HUES48 (cell line): ENCODE data around the gene KCNMA1.

Source experiments
- H3K27ac ChIP-seq: one replicate; pipeline ENCODE4 v1.7.0; 2013; ENCODE audit warnings: low read depth, low read length, inconsistent platforms
- H3K27me3 ChIP-seq: 2 replicates; pipeline ENCODE4 v1.6.1; 2013; ENCODE audit warnings: mild to moderate bottlenecking, low read length; ENCODE audit not compliant: control insufficient read depth, insufficient read depth
- H3K36me3 ChIP-seq: 2 replicates; pipeline ENCODE4 v1.6.1; 2013; ENCODE audit warnings: low read length; ENCODE audit not compliant: control insufficient read depth, insufficient read depth
- H3K4me1 ChIP-seq: 2 replicates; pipeline ENCODE4 v1.6.1; 2013; ENCODE audit warnings: mild to moderate bottlenecking, low read length; ENCODE audit not compliant: control insufficient read depth, insufficient read depth
- H3K4me3 ChIP-seq: 2 replicates; pipeline ENCODE4 v1.5.1; 2013; ENCODE audit warnings: mild to moderate bottlenecking, low read depth, low read length
- H3K9ac ChIP-seq: 2 replicates; pipeline ENCODE4 v1.6.1; 2013; ENCODE audit warnings: mild to moderate bottlenecking, low read depth, low read length, moderate library complexity
- H3K9me3 ChIP-seq: 2 replicates; pipeline ENCODE4 v1.6.1; 2013; ENCODE audit warnings: low read length; ENCODE audit not compliant: control insufficient read depth, insufficient read depth

The KCNMA1 gene

GRCh38 chr10:77461636-77462296, 175.8 kb downstream of the KCNMA1 start:
- Histone ChIP-seq H3K27ac (no peak overlapping the region), H3K27me3 (no peaks in the 10 kb centered on the region), H3K9ac (no peak overlapping the region), H3K4me3 (no peak overlapping the region), H3K9me3 (no peaks in the 10 kb centered on the region), H3K36me3 (no peaks in the 10 kb centered on the region), H3K4me1 (peaks cover 4% of the 10 kb centered on the region; the same call in 1 of the 2 replicates)

- H3K27ac ChIP-seq: no peak overlapping the region
- no peaks in the 10 kb centered on the region for H3K36me3 ChIP-seq
- no peak overlapping the region for H3K9ac ChIP-seq
- H3K9me3 ChIP-seq: no peaks in the 10 kb centered on the region
- peaks cover 4% of the 10 kb centered on the region; the same call in 1 of the 2 replicates for H3K4me1 ChIP-seq
- no peak overlapping the region for H3K4me3 ChIP-seq
- H3K27me3 ChIP-seq: no peaks in the 10 kb centered on the region
These were observed 177.7 kb downstream of the KCNMA1 start for GRCh38 chr10:77459905-77460304.

- Histone ChIP-seq H3K27me3 (no peaks in the 10 kb centered on the region), H3K27ac (no peak overlapping the region), H3K36me3 (no peaks in the 10 kb centered on the region), H3K4me3 (no peak overlapping the region), H3K4me1 (peaks cover 4% of the 10 kb centered on the region; the same call in 1 of the 2 replicates), H3K9me3 (no peaks in the 10 kb centered on the region), H3K9ac (no peak overlapping the region)
These were observed 178.5 kb downstream of the KCNMA1 start for GRCh38 chr10:77458986-77459590.

- no peak overlapping the region for H3K9ac ChIP-seq
- no peaks in the 10 kb centered on the region for H3K36me3 ChIP-seq
- no peak overlapping the region for H3K4me3 ChIP-seq
- no peak overlapping the region for H3K27ac ChIP-seq
- H3K4me1 ChIP-seq: peaks cover 3% of the 10 kb centered on the region; the same call in 1 of the 2 replicates
- no peaks in the 10 kb centered on the region for H3K27me3 ChIP-seq
- H3K9me3 ChIP-seq: no peaks in the 10 kb centered on the region
These were observed 179.9 kb downstream of the KCNMA1 start for GRCh38 chr10:77457721-77458120.

- no peak overlapping the region for H3K27ac ChIP-seq
- no peaks in the 10 kb centered on the region for H3K9me3 ChIP-seq
- H3K27me3 ChIP-seq: no peaks in the 10 kb centered on the region
- no peaks in the 10 kb centered on the region for H3K36me3 ChIP-seq
- no peak overlapping the region for H3K4me3 ChIP-seq
- no peak overlapping the region for H3K9ac ChIP-seq
- peaks cover 8% of the 10 kb centered on the region; the same call in 1 of the 2 replicates for H3K4me1 ChIP-seq
These were observed 180.3 kb downstream of the KCNMA1 start for GRCh38 chr10:77457266-77457665.

- H3K4me3 ChIP-seq: no peak overlapping the region
- no peaks in the 10 kb centered on the region for H3K27me3 ChIP-seq
- no peak overlapping the region for H3K9ac ChIP-seq
- no peak overlapping the region for H3K27ac ChIP-seq
- H3K36me3 ChIP-seq: no peaks in the 10 kb centered on the region
- H3K9me3 ChIP-seq: no peaks in the 10 kb centered on the region
- peaks cover 13% of the 10 kb centered on the region; the same call in 1 of the 2 replicates for H3K4me1 ChIP-seq
These were observed 181.2 kb downstream of the KCNMA1 start for GRCh38 chr10:77456414-77456813.

GRCh38 chr10:77455561-77455960, 182.0 kb downstream of the KCNMA1 start:
- H3K27ac ChIP-seq: no peak overlapping the region
- H3K36me3 ChIP-seq: no peaks in the 10 kb centered on the region
- no peaks in the 10 kb centered on the region for H3K27me3 ChIP-seq
- H3K9ac ChIP-seq: no peak overlapping the region
- H3K4me3 ChIP-seq: no peak overlapping the region
- H3K4me1 ChIP-seq: peaks cover 13% of the 10 kb centered on the region; the same call in 1 of the 2 replicates
- no peaks in the 10 kb centered on the region for H3K9me3 ChIP-seq

GRCh38 chr10:77452952-77453564, 184.6 kb downstream of the KCNMA1 start:
- no peaks in the 10 kb centered on the region for H3K36me3 ChIP-seq
- no peak overlapping the region for H3K4me3 ChIP-seq
- H3K27me3 ChIP-seq: no peaks in the 10 kb centered on the region
- no peak overlapping the region for H3K27ac ChIP-seq
- no peak overlapping the region for H3K9ac ChIP-seq
- no peaks in the 10 kb centered on the region for H3K9me3 ChIP-seq
- H3K4me1 ChIP-seq: peaks cover 13% of the 10 kb centered on the region; the same call in 1 of the 2 replicates

- Histone ChIP-seq H3K4me3 (no peak overlapping the region), H3K27ac (no peak overlapping the region), H3K27me3 (no peaks in the 10 kb centered on the region), H3K36me3 (no peaks in the 10 kb centered on the region), H3K9me3 (no peaks in the 10 kb centered on the region), H3K4me1 (peaks cover 13% of the 10 kb centered on the region; the same call in 1 of the 2 replicates), H3K9ac (no peak overlapping the region)
These were observed 185.7 kb downstream of the KCNMA1 start for GRCh38 chr10:77451886-77452285.

GRCh38 chr10:77448226-77448625, 189.4 kb downstream of the KCNMA1 start:
- peaks cover 13% of the 10 kb centered on the region; the same call in 1 of the 2 replicates for H3K4me1 ChIP-seq
- no peaks in the 10 kb centered on the region for H3K9me3 ChIP-seq

GRCh38 chr10:77446700-77447099, 190.9 kb downstream of the KCNMA1 start:
- Histone ChIP-seq H3K4me1 (no peaks in the 10 kb centered on the region), H3K4me3 (no peak overlapping the region), H3K36me3 (no peaks in the 10 kb centered on the region), H3K27me3 (no peaks in the 10 kb centered on the region), H3K9me3 (no peaks in the 10 kb centered on the region), H3K9ac (no peak overlapping the region), H3K27ac (no peak overlapping the region)

More at GRCh38 chr10:77448226-77448625, 189.4 kb downstream of the KCNMA1 start:
- Histone ChIP-seq H3K4me3 (no peak overlapping the region), H3K27ac (no peak overlapping the region), H3K9ac (no peak overlapping the region), H3K36me3 (no peaks in the 10 kb centered on the region), H3K27me3 (no peaks in the 10 kb centered on the region)
